NT2/D1 (cell line): Measurements from ENCODE around the gene RGS1.

ENCODE experiments used
- YY1 ChIP-seq: IDR thresholded peaks from 2 replicates; pipeline ENCODE4 v1.6.1; 2011; ENCODE audit not compliant: insufficient read length, insufficient read depth
- ZNF274 ChIP-seq: IDR thresholded peaks from 2 replicates; pipeline ENCODE4 v1.6.1; 2011; ENCODE audit warnings: mild to moderate bottlenecking, low read depth, low read length

- no peak for TF ChIP-seq ZNF274
- no peak for TF ChIP-seq YY1
Measured at GRCh38 chr1:192564099-192564498, 11.5 kb upstream of the RGS1 start.
